Erythroblast (primary cell): ENCODE measurements around the gene DHRS4L2.

ENCODE experiments used
- GATA1 ChIP-seq: IDR thresholded peaks from 2 replicates; pipeline ENCODE4 v1.6.1; 2011; ENCODE audit warnings: low read depth, mild to moderate bottlenecking, control low read depth, low read length, moderate library complexity
- POLR2A ChIP-seq: IDR thresholded peaks from 2 replicates; pipeline ENCODE4 v1.6.1; 2011; ENCODE audit warnings: mild to moderate bottlenecking, low read length

DNA sequence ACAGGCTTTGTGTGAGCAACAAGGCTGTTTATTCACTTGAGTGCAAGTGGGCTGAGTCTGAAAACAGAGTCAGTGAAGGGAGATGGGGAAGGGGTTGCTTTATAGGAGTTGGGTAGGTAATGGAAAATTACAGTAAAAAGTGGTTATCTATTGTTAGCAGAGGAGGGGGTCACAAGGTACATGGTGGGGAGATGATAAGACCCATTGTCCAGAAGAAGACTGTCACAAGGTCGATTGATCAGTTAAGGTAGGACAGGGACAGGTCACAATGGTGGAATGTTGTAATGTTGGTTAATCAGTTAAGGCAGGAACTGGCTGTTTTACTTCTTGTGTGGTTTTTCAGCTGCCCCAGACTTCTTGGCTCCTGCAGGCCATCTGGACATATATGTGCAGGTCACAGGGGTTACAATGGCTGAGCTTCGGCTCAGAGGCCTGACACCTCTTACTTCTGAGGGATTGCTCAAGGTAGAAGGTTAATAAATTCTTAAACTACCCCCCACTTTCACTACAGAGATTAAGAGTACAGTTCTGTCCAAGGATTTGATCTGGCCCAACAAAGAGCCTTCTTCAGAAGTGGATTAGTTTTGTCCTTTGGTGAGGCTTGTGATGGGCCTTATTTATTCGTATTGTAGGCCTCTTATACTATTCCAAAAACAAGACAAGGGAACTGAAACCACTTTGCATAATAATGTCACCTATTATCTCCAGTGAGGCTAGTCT lies 49.0 kb upstream of the DHRS4L2 start:
- TF ChIP-seq POLR2A (no peak), GATA1 (no peak)
